OCI-M1 (cell line): Measurements from ENCODE around the gene TMPRSS11F.
A peak's percentile ranks its signal among the peaks of the same experiment; 100 is the strongest.

Source experiments
- DNase-seq: peaks from one replicate; lab custom pipeline; 2025; lab: John Stamatoyannopoulos, UW

Gene TMPRSS11F

DNA sequence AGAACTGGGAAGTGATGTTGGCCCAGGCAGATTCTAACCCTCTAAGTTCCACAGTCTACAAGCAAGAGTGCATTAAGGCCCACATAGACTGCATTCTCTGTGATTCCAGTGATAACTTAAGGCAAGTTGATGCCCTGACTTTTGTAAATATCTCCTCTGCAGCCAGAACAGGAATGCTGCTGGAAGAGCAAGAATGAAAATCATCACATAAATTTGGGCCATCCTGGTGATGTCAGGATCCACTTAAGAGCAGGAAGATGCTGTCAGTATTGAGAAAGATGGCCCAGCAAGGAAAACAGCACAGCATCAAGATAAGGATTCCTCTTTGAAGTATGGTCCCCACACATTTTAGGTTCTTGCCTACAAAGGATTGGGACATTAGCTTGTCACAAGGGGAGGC lies 52.4 kb downstream of the TMPRSS11F start:
- no peak for DNase-seq

DNA sequence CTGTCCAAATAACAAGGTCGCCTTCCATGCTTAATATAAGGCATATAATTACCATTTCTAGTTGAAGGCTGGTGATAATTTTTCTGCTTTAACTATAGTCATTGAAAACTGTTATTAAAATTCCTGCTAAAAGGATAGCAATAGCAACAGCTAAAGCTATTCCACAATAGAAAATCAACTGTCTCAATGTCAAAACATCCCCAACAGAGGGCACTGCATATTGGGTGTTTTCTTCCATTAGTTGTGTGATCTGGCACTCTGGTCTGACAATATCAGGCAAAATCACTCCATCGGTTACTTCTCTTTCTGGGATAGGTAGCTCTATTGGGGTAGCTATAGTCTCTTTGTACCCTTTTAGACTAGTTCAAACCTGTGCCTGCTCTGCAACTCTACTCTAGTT lies 53.5 kb downstream of the TMPRSS11F start:
- DNase-seq, result peak; percentile 55

DNA sequence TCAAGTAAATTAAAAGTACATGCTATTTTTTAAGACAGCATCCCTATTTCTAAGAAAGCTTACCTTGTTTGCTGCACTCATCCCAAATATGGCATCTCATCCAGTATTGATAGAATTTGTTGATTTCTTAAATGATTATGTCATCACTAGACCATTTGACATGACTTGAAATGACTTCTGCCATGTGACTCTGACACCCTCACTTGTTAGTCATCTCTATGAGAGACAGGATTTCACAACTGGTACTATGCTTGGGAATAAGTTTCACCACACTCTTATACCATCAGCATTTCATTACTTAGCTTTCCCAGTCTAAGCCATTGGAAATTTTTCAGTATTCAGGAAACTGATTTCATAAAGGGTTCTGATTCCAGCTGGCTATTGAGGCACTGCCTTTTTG lies 55.3 kb downstream of the TMPRSS11F start:
- DNase-seq, result peak; percentile 15

DNA sequence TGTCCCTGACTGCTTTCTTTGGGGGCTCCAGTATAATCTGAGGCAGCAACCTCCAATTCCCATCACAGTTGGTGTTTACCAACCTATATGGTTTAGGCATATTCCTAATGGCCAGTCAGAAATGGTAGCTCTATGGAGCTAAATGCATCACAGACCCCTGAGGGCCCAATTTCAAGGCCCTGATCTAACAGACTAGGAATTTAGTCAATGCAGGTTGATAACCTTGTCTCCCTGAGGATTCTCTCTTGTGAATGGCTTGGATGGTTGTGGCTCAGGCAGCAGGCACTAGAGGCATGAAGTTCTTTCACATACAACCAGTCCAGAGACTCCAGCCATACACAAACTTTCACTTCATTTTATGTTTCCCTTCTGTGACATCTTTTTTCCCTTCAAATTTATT lies 59.4 kb downstream of the TMPRSS11F start:
- DNase-seq, result no peak

DNA sequence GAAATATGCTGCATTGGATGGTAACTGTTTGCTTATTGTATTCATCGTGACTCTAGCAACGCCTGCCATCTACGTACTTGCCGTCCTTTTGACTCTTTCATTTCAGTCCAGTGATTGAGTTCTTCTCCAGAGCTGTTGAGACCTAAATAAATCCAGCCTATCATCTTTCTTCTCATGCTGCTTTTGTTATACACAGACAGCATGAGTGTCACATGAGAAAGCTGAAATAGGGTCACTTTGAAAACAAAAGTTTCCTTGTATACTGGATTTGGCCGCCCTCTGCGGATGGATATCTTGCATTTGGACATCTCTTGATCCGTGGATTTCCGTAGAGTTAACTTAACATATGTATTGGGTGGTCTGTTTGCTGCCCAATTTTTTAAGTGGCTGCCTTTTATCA lies 67.2 kb downstream of the TMPRSS11F start:
- no peak for DNase-seq

DNA sequence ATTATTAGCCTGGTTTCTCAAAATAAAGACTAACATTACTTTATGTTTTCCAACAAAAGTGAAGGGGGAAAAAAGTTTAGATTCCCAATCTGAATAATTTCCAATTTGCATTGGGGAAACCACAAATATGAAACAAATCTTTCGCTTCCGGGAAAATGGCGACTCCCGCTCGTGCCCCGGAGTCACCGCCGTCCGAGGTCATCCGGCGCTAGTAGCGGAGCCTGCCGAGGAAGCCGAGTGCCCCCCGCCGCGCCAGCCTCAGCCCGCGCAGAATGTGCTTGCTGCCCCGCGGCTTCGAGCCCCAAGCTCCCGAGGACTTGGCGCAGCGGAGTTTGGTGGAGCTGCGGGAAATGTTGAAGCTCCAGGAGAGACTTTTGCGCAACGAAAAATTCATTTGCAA lies 91.4 kb downstream of the TMPRSS11F start:
- DNase-seq, result no peak

DNA sequence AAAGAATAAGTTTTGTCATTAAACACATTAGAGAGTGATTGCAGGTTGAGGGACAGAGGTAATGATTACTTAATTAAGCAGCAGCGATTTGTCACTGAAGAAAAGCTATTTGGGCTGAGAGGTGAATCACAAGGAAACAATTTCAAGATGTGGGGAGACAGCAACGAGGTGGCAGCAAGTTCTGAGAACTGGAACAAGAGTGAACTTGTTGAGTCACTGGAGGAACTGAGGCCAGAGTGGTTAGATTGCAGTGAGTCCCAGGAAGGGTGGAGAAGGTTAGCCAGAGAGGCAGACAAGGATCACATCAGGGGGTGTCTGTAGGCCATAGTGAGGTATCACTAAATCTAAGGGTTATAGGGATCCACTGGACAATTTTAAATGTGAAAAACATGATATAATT lies 108.5 kb downstream of the TMPRSS11F start:
- peak; percentile 28 for DNase-seq

DNA sequence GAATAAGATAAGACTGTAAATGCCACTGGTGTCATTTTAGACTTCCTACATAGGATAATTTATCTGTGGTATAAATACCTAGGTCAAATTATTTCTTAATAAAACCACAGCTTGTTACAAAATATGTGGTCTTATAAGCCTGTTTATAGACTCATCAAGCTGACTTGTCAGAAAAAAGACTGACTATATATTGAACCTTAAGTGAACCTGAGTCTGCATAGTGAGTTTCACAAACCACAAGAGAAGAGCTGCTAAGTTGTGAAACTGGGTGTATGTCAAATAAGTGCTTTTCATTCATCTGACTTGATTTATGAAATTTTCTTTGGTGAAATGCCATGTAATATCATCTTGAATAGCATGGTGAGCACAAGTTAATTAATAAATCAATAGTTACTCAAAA lies 118.0 kb downstream of the TMPRSS11F start:
- DNase-seq, result no peak
